Subcutaneous adipose tissue (tissue), 4 donors: ENCODE results near the gene S100A9. TPM values are rescaled to one million over a fixed set of nuclear protein-coding genes. Genes with fewer than 3 reads are reported as not detected.

Source experiments
- CTCF ChIP-seq: fragments of 450-650 bp; IDR thresholded peaks from one replicate; pipeline ENCODE4 v1.5.1; 2016; ENCODE audit warnings: low read depth, mild to moderate bottlenecking, control low read depth, antibody characterized with exemption, moderate library complexity
- total RNA-seq, 4 donors: library from RNA; depleted of rRNA; stranded (reverse); fragments of >200 nt; gene quantifications; one replicate each; pipeline ENCODE4 v1.1.0, GENCODE V29; 2016

Gene S100A9
- total RNA-seq, 4 donors from 2014 or later: 139 to 382 (median 280) TPM

GRCh38 chr1:153347856-153348255 is 9.8 kb upstream of the S100A9 start:
- no peak for TF ChIP-seq CTCF

- TF ChIP-seq CTCF: no peak
Measured at GRCh38 chr1:153348511-153349362, 8.9 kb upstream of the S100A9 start, which contains the start of gene PGLYRP4. Gene PGLYRP4, minus strand, starts transcription at chr1:153348841. Its CDS starts 909 bp downstream, at chr1:153347932.

- no peak for TF ChIP-seq CTCF
Measured at GRCh38 chr1:153349363-153350320, 8.0 kb upstream of the S100A9 start.

- TF ChIP-seq CTCF: no peak
Measured at GRCh38 chr1:153350321-153350957, 7.2 kb upstream of the S100A9 start.

- TF ChIP-seq CTCF: no peak
Measured at GRCh38 chr1:153352523-153352922, 5.1 kb upstream of the S100A9 start.

- TF ChIP-seq CTCF: no peak
Measured at GRCh38 chr1:153353226-153353947, 4.3 kb upstream of the S100A9 start.
